ENCODE results near the gene TES. TPM values are rescaled to one million over a fixed set of nuclear protein-coding genes. Genes with fewer than 3 reads are reported as not detected.
A peak's percentile ranks its signal among the peaks of the same experiment; 100 is the strongest.

TES gene
- polyA plus RNA-seq, 3 donors, result 74.4 to 77.8 (median 75.7) TPM

DNA sequence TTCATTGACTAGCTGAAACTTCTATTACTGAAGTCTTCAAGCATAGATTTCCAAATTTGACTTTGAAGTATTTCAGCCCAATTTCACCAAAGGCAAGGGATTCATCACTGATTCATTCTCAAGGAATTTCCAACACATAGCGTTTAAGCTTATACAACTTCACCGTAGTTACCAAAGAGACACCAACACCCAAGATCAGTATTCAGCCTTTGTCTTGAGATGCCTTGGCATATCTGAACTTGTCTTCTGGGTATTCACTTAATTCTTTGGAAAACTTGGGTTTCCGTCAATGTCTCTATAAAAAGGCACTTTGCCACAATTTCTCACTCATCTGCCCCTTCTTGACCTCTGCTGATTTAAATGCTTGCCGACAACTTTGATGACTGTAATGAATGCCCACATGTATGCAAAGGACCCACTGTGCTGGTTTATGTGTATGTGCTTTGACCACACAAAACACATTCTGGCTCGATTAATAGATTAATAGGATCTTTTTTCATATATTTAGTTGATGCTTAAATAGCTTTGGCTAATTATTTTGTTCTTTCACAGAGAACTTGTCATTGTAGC, 49.6 kb downstream of the TES start:
- no peak for DNase-seq (ENCODE audit: extremely low read depth in 1 of 11, low read depth in 9 of 11, low spot score in 4 of 11)

DNA sequence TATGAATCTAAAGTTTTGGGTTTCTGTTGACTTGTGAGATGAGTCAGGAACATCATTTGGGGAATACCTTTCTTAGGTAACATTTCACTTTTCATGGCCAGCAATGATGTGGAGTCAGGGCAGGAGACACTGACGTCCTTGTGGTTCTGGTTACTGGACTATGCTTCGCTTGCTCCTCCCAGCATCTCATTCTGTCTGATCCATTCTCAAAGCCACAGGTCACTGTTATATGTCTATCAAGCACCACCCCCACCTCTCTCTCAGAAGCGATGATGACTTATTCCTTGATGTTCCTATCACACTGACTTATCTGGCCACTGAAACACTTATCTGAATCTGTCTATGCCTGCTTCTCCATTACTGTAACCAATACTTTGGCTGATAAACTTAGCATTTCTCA, 51.6 kb downstream of the TES start:
- no peak for DNase-seq (ENCODE audit: extremely low read depth in 1 of 11, low read depth in 9 of 11, low spot score in 4 of 11)

DNA sequence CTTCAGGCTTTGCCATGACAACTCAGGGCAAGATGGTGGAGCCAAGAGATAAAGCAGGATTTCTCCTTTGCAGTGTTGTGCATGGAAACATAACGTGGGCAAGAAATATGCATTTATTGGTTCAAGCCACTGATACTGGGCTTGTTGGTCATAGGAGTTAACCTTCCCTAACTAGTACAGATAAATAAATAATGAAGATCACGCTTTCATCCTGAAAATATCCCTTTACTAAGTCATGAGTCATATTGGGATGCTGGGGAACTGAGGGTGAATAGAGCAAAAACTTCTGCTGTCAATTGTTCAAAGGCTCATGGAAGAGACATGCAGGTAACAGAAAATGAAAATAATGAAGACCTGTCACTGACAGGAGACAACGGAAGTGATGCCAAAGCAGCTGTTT, 55.5 kb downstream of the TES start:
- DNase-seq (ENCODE audit: extremely low read depth in 1 of 11, low read depth in 9 of 11, low spot score in 4 of 11), result no peak

DNA sequence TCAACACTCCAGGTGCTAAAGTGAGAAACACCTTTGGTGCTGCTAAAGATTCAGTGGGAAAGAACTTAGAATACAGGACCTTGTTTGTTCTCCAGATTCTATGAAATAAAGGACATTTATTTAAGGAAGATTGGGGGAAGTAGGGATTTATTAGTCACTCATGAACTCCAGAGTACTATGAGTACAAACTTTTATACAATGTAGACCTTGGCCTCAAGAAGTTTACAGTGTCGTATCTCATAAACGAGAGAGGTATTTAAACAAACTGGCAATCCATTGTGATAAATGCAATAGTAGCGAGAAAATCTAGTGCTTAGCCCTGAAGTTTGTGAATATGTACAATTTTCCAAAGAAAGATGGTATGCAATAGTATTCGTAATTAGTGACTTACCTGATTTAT, 59.1 kb downstream of the TES start:
- DNase-seq (ENCODE audit: extremely low read depth in 1 of 11, low read depth in 9 of 11, low spot score in 4 of 11), result no peak

DNA sequence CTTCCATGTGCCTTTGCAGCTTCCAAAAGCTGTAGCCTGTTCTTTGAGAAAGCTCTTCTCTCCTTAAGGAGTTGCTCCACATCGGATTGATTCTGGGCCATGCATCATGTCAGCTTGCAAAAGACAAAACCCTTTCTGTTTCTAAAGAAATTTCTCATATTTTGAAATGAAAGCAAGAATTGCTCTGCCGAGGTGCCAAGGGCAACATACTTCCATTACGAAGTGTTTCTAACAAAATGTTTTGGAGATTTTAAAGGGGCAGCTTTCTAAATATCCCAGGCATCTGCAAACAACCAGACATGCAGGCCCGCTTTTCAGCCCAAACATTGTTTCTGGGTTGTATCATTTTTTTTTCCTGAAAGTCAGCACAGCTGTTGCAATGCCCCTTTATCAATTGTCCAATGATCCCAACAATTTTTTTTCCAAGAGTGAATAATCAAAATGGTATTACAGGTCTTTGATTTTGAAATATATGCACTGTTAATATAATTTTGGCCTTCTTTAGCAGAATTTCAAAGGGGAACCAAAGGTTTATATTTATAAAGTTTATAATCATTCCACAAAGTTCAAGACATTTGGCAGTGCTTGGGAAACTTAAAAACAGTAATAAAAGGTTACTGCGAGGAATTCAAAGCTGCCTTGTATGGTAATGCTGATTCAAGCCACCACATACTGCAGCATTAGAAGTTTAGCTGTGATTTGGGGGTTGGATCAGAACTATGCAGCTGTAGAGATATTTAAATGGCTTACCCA, 61.0 kb downstream of the TES start:
- DNase-seq (ENCODE audit: extremely low read depth in 1 of 11, low read depth in 9 of 11, low spot score in 4 of 11), result peak in 6 of 11 donors; percentile 13 to 41 (median 28)

DNA sequence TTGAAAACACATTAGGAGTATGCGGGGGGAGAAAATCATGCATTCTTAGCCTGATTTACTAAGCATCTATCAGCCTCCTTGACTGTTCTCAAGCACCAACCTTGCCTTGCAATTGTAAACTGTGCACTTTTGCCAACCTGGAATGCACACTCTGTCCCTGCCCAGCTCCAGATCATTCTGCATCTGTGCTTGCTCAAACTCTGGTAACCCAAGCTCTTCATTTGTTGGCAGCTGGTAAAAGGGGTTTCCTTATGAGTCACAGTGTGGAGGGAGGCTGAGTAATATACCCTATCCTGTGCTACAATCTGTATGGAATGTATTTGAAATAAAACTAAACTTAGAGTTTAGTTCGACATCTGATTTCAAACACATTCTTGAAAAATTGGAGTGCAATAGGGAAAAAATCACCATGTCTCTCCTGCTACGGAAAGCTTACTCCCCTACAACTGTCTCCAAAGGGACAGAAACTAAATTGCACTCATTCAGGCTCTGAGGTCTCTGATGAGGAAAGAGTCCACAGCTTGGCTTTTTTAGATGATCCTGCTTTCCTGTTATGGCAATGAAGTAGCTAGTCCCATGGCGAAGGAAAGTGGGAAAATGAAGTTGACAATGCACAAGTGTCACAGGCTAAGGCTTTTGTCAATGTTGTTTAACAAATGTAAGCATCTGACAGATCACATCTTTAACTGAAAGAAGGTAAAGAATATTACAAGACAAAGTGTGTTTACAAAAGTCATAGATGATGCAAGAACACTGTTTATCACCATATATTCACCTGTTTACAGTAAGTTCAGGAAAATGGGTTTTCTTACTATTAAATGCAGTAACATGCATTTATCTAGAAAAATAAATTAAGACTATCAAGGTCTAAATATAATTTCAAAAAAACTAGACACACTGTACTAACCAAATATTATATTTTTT, 61.9 kb downstream of the TES start:
- DNase-seq (ENCODE audit: extremely low read depth in 1 of 11, low read depth in 9 of 11, low spot score in 4 of 11), result peak in 6 of 11 donors; percentile 4 to 22 (median 12)

DNA sequence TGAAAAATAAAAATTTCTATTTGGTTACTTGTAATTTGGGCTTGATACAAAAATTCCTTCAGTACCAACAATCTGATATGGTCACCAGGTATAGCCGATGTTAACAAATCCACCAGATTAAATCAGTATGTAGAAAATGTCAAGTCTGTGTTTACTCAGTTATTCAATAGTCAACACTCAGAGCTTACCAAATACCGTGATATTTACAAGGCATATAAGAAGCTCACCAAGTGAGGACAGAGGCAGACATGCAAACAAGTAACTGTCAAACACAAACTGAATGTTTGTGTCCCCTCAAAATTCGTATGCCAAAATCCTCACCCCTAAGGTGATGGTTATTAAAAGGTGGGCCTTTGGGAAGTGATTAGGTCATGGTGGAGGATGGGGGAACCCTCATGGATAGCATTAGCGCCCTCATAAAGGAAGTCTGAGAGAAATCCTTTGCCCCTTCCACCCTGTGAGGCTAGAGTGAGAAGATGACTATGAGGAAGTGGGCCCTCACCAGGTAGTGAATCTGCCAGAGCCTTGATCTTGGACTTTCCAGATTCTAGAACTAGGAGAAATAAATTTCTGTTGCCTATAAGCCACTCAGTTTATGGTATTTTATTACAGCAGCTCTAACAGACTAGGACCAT, 63.1 kb downstream of the TES start:
- no peak for DNase-seq (ENCODE audit: extremely low read depth in 1 of 11, low read depth in 9 of 11, low spot score in 4 of 11)

DNA sequence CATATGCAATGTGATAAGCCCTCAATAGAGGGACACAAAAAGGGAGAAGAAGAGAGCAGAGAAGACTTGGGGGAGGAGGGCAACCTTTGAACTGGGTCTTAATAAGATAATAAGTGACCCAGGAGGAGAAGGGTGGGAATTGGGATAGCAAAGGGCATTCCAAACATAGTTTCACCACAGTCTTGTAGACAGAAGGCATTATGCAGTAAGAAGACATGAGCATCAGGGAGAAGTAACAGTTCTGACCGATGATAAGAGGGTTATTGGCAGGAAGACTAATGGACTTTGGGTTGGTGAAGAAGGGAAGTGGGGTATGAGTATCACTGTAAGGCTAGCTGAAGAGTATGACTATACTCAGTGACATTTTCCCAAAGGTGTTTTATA, 63.6 kb downstream of the TES start:
- no peak for DNase-seq (ENCODE audit: extremely low read depth in 1 of 11, low read depth in 9 of 11, low spot score in 4 of 11)

DNA sequence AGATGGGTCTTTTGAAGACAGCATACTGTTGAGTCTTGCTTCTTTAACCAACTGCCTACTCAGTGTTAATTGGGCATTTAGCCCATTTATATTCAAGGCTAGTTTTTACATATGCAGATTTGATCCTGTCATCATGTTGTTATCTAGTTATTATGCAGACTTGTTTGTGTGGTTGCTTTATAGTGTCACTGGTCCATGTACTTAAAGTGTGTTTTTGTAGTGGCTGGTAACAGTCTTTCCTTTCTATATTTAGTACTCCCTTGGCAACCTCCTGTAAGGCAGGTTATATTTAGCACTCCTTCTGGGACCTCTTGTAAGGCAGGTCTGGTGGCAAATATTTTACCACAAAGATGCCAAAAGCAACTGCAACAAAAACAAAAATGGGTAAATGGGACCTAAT, 66.7 kb downstream of the TES start:
- DNase-seq (ENCODE audit: extremely low read depth in 1 of 11, low read depth in 9 of 11, low spot score in 4 of 11), result no peak

DNA sequence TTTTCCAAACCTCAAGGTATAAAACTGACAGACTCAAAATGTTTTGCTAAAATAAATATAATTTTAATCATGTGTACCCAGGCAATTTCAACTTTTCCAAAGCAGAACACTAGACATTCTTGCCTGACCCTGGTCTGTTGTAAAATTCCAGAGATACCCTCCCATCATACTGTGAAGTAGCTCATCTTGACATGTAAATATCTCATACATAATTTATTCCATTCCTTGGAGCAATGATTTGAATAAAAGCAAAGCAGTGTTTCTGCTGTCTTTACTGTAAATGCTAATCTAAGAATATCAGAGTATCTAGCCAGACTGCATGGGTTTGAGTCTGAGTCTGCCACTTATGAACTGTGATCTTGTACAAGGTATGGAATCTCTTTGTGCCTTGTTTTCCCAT, 68.9 kb downstream of the TES start:
- DNase-seq (ENCODE audit: extremely low read depth in 1 of 11, low read depth in 9 of 11, low spot score in 4 of 11), result no peak

DNA sequence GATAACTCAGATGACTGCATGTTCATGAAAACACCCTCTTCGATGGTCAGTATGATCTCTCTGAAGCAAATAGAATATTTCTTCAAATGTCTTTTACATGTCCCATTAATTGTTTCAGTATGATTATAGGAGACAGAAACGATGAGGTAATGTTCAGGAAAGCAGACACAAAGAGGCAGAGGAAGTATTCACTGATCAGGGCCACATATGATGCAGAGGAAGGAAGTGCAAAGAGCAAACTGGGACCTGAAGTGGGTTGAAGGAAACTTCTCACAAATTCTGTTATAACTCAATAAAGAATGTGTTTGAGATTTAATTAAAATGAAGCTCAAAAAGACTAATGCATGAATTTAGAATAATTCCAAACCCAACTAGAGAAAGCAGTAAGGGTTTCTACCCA, 70.5 kb downstream of the TES start:
- no peak for DNase-seq (ENCODE audit: extremely low read depth in 1 of 11, low read depth in 9 of 11, low spot score in 4 of 11)

DNA sequence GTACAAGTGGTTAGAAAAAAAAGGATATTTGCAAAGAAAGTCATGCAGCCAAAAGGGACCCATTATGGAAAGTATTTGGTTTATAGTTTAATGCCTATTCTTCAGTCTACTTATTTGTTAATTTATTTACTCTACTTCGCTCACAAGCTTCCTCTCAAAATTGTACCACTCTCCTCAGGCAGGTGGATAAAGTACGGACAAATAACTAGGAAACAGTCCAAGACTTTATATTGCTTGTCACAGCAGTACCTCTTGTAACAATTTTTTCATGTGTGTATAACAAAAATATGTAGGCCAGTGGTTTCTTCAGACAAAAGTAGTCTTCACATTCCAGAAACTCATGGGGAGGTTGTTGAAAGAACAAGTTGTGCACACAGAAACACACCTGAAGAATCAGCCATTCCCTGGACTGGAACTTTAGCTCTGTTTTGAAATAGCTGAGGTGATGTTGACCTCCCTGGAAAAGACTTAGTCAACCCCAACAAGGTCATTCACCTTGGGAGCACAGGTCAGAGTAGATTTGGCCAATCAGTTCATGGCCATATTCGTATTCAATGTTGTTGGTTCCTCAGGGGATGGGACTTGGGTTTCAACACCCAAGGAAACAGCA, 73.4 kb downstream of the TES start:
- no peak for DNase-seq (ENCODE audit: extremely low read depth in 1 of 11, low read depth in 9 of 11, low spot score in 4 of 11)

DNA sequence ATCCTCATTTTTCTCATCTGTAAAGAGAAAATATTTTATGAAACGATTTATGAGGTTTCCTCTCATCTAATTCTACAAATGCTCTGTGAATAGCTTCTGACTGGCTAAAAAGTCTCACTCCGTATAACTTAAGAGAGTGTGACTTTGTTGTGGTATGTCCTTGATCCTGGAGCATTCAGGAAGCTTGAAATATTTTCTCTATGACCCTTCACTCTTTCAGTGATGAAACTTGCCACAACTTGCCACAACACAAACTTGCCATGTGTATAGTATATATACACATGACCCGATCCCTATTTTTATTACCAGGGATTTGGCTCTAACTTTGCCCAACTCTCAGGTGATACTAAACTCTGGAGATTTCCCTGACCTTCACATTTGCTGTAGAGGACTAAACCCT, 74.1 kb downstream of the TES start:
- DNase-seq (ENCODE audit: extremely low read depth in 1 of 11, low read depth in 9 of 11, low spot score in 4 of 11), result no peak

DNA sequence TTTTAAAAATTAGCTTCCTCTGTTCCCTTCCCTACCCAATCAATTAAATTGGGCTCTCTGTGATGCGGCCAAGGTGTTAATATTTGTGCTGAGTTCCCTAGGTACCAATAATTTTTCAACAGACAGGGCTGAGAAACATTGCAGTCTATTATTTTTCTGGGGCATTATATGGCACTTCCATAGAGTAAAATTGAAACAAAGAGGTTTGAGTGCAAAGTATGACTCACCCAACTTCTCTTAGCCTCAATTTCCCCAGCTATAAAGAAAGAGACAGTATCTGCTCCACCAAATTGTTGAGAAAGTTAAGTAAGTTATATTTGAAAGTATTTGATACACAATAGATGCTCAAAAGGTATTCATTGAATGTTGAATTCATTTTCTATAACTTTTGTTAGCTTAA, 74.9 kb downstream of the TES start:
- DNase-seq (ENCODE audit: extremely low read depth in 1 of 11, low read depth in 9 of 11, low spot score in 4 of 11), result no peak

DNA sequence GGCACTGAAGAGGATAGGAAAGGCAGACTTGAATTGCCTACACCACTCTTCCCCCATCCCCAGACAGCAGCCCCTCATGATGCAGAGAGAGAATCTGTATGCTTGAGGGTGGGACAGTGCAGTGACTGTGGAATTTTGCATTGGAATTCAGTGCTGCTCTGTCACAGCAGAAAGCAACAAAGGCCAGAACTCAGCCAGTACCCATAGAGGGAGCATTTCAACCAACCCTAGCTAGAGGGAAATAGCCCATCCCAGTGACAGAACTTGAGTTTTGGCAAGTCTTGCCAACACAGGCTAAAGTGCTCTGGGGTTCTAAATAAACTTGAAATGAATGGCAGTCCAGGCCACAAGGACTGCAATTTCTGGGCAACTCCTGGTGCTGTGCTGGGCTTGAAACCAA, 80.4 kb downstream of the TES start:
- no peak for DNase-seq (ENCODE audit: extremely low read depth in 1 of 11, low read depth in 9 of 11, low spot score in 4 of 11)

DNA sequence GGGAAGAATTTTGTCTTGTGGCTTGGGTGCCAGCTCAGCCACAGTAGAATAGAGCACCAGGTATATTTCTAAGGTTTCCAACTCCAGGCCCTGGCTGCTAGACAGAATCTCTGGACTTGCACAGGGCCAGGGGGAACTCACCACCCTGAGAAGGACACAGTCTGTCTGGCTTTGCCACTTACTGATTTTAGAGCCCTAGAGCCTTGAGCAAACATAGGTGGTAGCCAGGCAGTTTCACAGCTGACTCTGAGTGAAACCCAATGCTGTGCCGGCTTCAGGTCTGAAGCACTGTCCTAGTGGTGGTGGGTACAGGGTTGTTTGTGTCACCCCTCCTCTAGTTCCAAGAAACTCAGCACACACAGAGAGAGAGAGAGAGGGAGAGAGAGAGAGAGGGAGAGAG, 81.6 kb downstream of the TES start:
- no peak for DNase-seq (ENCODE audit: extremely low read depth in 1 of 11, low read depth in 9 of 11, low spot score in 4 of 11)

DNA sequence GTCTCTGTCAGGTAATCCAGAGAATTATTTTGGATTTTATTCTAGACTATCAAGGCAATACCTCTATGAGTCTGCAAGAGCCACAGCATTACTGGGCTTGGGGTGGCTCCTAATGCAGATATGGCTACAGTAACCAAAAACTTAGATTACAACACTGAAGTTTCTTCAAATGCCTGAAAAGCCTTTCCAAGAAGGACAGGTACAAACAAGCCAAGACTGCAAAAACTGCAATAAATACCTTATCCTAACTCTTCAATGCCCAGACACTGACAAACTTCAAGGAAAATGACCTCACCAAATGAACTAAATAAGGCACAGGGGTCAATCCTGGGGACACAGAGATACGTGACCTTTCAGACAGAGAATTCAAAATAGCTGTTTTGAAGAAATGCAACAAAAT, 82.0 kb downstream of the TES start:
- no peak for DNase-seq (ENCODE audit: extremely low read depth in 1 of 11, low read depth in 9 of 11, low spot score in 4 of 11)

DNA sequence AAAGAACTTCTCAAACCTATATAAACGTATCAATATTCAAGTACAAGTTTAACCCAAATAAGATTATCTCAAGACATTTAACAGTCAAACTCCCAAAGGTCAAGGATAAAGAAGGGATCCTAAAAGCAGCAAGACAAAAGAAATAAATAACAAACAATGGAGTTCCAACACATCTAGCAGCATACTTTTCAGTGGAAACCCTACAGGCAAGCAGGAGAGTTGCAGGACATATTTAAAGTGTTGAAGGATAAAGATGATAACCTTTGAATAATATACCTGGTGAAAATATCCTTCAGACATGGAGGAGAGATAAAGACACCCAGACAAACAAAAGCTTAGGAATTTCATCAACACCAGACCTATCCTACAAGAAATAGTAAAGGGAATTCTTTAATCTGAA, 82.8 kb downstream of the TES start:
- no peak for DNase-seq (ENCODE audit: extremely low read depth in 1 of 11, low read depth in 9 of 11, low spot score in 4 of 11)

DNA sequence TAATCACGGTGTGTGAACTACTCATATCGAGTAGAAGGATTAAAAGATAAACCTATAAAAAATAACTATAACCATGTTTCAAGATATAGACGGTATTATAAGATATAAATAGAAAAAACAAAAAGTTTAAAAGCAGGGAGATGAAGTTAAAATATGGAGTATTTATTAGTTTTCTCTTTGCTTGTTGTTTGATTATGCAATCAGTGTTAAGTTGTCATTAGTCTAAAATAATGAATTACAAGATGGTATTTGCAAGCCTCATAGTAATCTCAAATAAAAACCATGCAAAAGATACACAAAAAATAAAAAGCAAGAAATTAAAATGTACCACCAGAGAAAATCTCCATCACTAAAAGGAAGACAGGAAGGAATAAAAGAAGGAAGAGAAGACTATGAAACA, 83.3 kb downstream of the TES start:
- DNase-seq (ENCODE audit: extremely low read depth in 1 of 11, low read depth in 9 of 11, low spot score in 4 of 11), result no peak

All from renal cortex interstitium (tissue), 11 donors.